BJ (cell line): Measurements from ENCODE around the gene MDGA2. TPM values are rescaled to one million over a fixed set of nuclear protein-coding genes. Genes with fewer than 3 reads are reported as not detected.

Experiments
- CTCF ChIA-PET: fragments of 350-600 bp; formaldehyde crosslinking; extraction: SDS; loops from one replicate; lab custom pipeline; 2021; ENCODE audit warnings: antibody characterized with exemption, inconsistent platforms; lab: Yijun Ruan, JAX
- POLR2A ChIA-PET: fragments of 300-600 bp; sonication (Branson Sonifier 250); formaldehyde crosslinking; extraction: SDS; loops from one replicate; lab custom pipeline; 2021; ENCODE audit warnings: antibody characterized with exemption; lab: Charles Lee
- DNase-seq: peaks from one replicate; pipeline ENCODE4 v3.0.0-alpha.2; 2011; ENCODE audit warnings: low read depth
- H3K27me3 ChIP-seq: 2 replicates; pipeline ENCODE4 v1.6.0; 2011; ENCODE audit warnings: low read length; ENCODE audit not compliant: control insufficient read depth, insufficient read depth
- H3K36me3 ChIP-seq: 2 replicates; pipeline ENCODE4 v1.5.1; 2011; ENCODE audit warnings: low read length; ENCODE audit not compliant: control insufficient read depth, insufficient read depth
- H3K4me3 ChIP-seq: 2 replicates; pipeline ENCODE4 v1.5.1; 2011; ENCODE audit warnings: low read depth, mild to moderate bottlenecking, control low read depth, low read length
- CTCF ChIP-seq: IDR thresholded peaks from 2 replicates; pipeline ENCODE4 v1.5.1; 2011; ENCODE audit warnings: low read depth, mild to moderate bottlenecking, control low read depth, inconsistent platforms, low read length, moderate library complexity; ENCODE audit not compliant: insufficient read depth
- polyA plus RNA-seq: library from polyadenylated mRNA; depleted of rRNA; stranded (reverse); fragments of >200 nt; gene quantifications from 2 replicates; pipeline ENCODE4 v1.2.3, GENCODE V29; 2011

MDGA2 gene
- polyA plus RNA-seq, 1 experiment, result not detected

GRCh38 chr14:47148686-47149085 is 526.7 kb downstream of the MDGA2 start:
- H3K4me3 ChIP-seq, result no peak overlapping the region
- no peak for TF ChIP-seq CTCF
- DNase-seq, result no peak
- H3K36me3 ChIP-seq, result no peaks in the 10 kb centered on the region
- no peaks in the 10 kb centered on the region for H3K27me3 ChIP-seq
- POLR2A ChIA-PET, result no interaction called here
- CTCF ChIA-PET, result no interaction called here

GRCh38 chr14:47120645-47121044 is 554.8 kb downstream of the MDGA2 start:
- POLR2A ChIA-PET, result no interaction called here
- Histone ChIP-seq H3K4me3 (no peak overlapping the region), H3K27me3 (no peaks in the 10 kb centered on the region), H3K36me3 (no peaks in the 10 kb centered on the region)
- CTCF ChIA-PET, result interaction anchor here (0.8 kb wide), 1 partner anchor 316 kb away, joined by 3 read pairs; no protein-coding TSS in a partner anchor
- DNase-seq, result no peak
- TF ChIP-seq CTCF, result no peak

GRCh38 chr14:47103771-47104170 is 571.6 kb downstream of the MDGA2 start:
- ChIA-PET POLR2A (no interaction called here), CTCF (no interaction called here)
- no peak for TF ChIP-seq CTCF
- Histone ChIP-seq H3K4me3 (no peak overlapping the region), H3K36me3 (no peaks in the 10 kb centered on the region), H3K27me3 (no peaks in the 10 kb centered on the region)
- no peak for DNase-seq

- no peak for DNase-seq
- no peaks in the 10 kb centered on the region for H3K27me3 ChIP-seq
- ChIA-PET CTCF (no interaction called here), POLR2A (no interaction called here)
- H3K36me3 ChIP-seq, result no peaks in the 10 kb centered on the region
- H3K4me3 ChIP-seq, result no peak overlapping the region
- no peak for TF ChIP-seq CTCF
These were observed 572.9 kb downstream of the MDGA2 start for GRCh38 chr14:47102472-47102871.

- Histone ChIP-seq H3K27me3 (no peaks in the 10 kb centered on the region), H3K36me3 (no peaks in the 10 kb centered on the region), H3K4me3 (no peak overlapping the region)
- no peak for TF ChIP-seq CTCF
- no peak for DNase-seq
- ChIA-PET POLR2A (no interaction called here), CTCF (no interaction called here)
These were observed 589.7 kb downstream of the MDGA2 start for GRCh38 chr14:47085678-47086077.
